HG02970 (cell line): ENCODE data around the gene PODN.

Source experiments
- ATAC-seq: cut with Tn5 transposase; IDR thresholded peaks from one replicate; pipeline ENCODE4 v1.9.1; 2021; ENCODE audit warnings: mild to moderate bottlenecking, moderate library complexity, moderate number of reproducible peaks; ENCODE audit not compliant: unreplicated experiment, low FRiP score

The PODN gene

DNA sequence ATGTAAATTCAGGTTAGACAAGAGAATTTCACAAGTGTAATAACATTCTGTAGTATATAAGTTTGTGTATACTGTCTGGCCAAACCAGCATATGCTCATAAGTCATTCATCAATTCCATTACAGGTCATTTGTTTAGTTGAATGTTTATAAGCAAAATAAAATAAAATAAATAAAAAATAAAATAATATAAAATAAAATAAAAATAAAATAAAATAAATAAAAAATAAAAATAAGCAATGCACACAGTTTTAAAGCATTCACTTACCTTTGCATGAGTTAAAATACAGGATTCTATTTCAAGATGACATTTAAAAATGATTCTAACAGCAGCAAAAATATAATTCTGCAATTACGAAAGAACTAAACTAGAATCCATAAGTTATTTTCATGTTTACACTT, 9.9 kb downstream of the PODN start:
- no peak for ATAC-seq

DNA sequence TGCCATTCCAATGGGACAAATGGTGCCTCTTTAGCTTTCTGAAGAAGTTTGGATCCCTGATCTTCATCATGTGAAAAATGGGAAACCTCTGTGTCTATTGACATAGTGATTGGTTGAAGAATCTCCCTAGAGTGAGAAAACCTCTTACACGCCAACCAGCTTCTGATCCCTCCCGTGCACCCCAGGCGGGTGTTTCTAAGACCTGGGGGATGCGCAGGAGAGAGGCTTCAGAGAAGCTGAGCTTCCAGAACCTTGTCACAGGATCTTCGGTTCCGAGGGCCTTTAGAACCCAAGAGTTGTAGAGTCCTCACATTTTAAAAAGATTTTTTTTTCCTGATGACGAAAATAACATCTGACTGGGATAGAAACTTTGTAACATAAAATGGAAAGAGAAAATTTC, 11.3 kb downstream of the PODN start:
- no peak for ATAC-seq

GRCh38 chr1:53073868-53074311, 11.9 kb downstream of the PODN start:
- no peak for ATAC-seq

DNA sequence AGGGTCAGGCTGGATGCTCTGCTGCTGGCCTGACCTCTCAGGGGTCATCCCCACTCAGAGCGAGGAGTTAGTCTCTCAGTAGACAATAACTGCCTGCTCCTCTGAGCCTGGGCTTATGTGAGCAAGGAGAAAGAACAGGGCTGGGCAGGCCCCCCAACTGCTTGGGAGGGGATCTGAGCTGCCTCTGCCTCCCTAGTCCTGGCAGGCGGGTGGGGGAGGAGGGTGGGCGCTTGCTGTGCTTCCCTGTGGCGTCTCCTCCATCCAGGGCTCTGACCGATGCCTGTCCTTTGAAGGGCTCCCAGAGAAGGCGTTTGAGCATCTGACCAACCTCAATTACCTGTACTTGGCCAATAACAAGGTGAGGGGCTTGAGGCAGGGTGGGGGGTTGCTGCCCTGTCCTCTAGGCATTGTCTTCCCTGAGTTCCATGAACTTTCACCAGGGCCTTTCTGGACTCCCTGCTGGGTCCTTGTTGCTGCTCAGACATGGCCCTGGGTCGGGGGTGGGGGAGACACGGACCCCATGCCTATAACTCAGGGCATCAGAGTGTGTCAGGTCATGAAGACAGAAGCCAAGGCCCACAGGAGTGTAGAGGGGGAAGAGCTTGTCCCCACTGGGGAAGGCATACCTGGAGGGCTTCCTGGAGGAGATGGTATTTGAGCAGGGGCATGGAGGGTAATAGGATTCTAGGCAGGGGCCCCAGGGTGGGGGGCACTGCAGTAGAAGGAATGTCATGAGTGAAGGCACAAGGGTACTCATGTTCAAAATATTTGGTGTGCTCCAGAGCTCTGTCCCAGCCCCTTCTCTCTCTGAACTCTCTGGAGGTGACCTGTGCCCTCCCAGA, 12.5 kb downstream of the PODN start:
- no peak for ATAC-seq

DNA sequence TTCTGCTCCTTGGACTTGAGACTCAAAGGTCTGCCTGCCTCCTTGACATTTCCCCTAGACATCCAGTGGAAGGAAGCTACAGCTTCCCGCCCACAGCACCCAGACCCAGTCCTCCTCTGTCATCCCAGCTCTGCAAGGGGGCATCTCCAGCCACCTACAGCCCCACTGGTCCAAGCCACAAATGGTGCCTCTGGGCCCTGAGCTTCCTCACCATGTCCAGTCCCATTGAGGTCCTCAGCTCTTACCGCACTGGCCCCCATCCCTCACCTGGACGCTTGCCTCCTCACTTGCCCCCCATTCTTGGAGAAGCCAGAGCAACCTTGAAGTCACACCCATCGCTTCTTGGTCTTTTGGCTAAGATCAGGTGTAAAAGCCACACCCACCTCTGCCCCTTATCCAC, 13.2 kb downstream of the PODN start:
- no peak for ATAC-seq

DNA sequence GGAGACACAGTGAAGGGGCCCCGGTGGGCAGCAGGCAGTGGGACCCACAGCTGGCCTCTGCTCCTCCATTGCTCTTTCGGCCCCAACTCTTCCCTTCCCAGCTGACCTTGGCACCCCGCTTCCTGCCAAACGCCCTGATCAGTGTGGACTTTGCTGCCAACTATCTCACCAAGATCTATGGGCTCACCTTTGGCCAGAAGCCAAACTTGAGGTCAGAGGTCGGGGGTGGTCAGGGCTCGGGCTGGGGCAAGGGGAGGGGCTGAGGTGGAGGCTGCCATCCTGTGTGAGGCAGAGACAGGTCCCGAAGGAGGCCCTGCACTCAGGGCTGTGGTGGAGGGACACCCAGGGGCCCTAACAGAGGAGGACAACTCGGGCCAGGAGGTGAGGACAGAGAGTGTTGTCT, 13.7 kb downstream of the PODN start:
- ATAC-seq = no peak

GRCh38 chr1:53076165-53076564, 14.2 kb downstream of the PODN start:
- no peak for ATAC-seq

- no peak for ATAC-seq
Observed at GRCh38 chr1:53076721-53077598, 14.9 kb downstream of the PODN start.

DNA sequence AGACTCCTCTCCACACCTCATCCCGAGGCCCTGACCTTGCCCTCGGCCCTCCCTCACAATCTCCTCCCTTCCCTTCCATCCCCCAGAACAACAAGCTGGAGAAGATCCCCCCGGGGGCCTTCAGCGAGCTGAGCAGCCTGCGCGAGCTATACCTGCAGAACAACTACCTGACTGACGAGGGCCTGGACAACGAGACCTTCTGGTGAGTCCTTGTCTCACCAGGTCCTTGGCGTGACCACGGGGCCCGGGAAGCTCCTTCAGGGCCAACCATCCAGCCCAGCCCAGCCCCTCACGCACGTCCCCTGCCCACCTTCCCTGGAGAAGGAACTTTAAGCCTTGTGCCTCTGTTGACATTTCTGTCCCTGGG, 15.6 kb downstream of the PODN start:
- no peak for ATAC-seq

DNA sequence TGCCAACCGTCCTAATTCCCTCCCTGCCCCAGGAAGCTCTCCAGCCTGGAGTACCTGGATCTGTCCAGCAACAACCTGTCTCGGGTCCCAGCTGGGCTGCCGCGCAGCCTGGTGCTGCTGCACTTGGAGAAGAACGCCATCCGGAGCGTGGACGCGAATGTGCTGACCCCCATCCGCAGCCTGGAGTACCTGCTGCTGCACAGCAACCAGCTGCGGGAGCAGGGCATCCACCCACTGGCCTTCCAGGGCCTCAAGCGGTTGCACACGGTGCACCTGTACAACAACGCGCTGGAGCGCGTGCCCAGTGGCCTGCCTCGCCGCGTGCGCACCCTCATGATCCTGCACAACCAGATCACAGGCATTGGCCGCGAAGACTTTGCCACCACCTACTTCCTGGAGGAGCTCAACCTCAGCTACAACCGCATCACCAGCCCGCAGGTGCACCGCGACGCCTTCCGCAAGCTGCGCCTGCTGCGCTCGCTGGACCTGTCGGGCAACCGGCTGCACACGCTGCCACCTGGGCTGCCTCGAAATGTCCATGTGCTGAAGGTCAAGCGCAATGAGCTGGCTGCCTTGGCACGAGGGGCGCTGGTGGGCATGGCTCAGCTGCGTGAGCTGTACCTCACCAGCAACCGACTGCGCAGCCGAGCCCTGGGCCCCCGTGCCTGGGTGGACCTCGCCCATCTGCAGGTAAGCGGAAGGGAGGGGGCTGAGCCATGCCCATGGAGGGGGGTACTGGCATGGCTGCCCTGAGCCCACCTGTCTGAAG, 16.5 kb downstream of the PODN start:
- no peak for ATAC-seq

DNA sequence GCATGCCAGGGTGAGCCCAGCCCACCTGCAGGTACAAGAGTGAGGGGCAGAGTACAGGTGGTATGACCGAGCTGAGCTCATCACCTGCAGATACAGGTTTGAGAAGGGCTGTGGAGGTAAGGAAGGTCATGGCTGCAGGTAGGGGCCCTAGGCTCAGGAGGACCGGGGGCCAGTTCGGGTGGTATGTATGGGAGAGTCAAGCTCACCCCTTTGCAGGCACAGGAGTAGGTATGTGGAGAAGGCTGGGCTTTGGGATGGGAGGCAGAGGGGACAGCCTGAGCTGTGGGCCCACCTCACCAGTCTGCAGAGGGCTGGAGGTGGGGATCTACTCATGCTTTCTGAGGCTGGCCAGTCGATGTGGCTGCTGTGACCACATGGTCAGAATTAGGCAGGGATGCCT, 17.2 kb downstream of the PODN start:
- no peak for ATAC-seq

DNA sequence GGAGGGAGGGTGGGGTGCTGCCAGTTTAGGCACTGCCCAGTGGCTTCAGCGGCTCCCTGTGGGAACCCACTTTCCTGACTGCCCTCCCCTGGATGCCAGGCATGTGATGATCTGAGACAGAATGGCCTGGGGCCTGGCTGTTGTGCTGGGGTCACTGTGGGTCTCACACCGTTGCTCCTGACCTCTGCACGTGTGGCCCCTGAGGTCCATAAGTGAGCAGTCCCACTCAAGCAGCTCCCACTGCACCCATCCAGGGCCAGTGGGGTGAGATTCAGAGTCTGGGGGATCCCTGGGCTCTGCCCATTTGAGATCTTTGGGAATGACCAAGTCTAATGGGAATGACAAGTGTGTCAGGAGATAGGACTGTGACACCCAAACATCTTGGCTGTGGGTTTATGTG, 18.0 kb downstream of the PODN start:
- no peak for ATAC-seq

DNA sequence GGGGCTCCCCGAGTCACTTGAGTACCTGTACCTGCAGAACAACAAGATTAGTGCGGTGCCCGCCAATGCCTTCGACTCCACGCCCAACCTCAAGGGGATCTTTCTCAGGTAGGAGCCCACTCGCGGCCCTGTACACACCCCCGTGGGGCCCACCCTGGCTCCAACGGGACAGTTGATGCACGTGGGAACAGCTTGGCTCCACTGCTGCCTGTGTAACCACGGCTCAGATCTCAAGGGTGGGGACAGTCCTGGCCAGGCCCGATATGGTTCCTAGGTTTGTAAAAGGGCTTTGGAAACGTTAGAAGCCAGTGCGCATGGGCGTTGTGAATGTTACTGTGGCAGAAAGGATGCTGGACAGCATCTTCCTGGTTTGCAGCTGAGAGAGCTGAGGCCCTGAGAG, 18.8 kb downstream of the PODN start:
- ATAC-seq = no peak

DNA sequence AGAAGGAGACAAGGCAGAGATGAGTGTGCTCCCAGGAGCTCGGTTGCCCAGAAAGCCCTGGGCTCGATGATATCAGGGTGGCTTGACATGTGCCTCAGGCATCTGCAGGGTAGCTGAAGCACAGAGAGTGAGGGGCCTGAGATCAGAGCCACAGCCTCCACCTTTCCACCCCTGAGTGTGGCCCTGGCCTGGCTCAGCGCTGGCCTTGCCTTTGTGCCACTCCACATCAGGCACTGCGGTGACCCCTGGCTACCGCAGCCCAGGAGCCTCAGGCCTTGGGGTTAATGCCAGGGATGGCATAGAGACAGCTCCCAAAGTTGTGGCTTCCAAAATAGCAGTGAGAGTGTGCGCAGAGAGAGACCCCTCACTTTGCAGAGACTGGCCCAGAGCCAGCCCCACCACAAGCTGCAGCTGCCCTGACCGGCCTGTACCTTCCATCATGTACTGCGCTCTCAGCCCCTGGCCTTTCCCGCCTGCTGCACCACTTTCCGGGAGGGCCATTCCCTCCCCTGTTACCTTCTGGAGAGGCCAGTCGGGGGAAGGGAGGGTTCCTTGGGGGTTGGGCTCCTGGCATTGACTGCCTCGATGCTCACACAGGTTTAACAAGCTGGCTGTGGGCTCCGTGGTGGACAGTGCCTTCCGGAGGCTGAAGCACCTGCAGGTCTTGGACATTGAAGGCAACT, 19.5 kb downstream of the PODN start:
- ATAC-seq = no peak

- ATAC-seq = no peak
Observed at GRCh38 chr1:53082826-53083455, 20.9 kb downstream of the PODN start.

- no peak for ATAC-seq
Observed at GRCh38 chr1:53083636-53084588, 21.9 kb downstream of the PODN start.

- no peak for ATAC-seq
Observed at GRCh38 chr1:53084589-53084971, 22.6 kb downstream of the PODN start.

- no peak for ATAC-seq
Observed at GRCh38 chr1:53085405-53085804, 23.4 kb downstream of the PODN start.
